GM11168 (cell line): ENCODE data around the gene ATP13A5.

ENCODE experiments used
- in situ Hi-C: fragments of 300-500 bp; cut with MboI; formaldehyde crosslinking; loops from one replicate; pipeline ENCODE4 v1.12.0; 2022; ENCODE audit warnings: low sequenced_read_pairs; ENCODE audit not compliant: unreplicated experiment

The ATP13A5 gene

DNA sequence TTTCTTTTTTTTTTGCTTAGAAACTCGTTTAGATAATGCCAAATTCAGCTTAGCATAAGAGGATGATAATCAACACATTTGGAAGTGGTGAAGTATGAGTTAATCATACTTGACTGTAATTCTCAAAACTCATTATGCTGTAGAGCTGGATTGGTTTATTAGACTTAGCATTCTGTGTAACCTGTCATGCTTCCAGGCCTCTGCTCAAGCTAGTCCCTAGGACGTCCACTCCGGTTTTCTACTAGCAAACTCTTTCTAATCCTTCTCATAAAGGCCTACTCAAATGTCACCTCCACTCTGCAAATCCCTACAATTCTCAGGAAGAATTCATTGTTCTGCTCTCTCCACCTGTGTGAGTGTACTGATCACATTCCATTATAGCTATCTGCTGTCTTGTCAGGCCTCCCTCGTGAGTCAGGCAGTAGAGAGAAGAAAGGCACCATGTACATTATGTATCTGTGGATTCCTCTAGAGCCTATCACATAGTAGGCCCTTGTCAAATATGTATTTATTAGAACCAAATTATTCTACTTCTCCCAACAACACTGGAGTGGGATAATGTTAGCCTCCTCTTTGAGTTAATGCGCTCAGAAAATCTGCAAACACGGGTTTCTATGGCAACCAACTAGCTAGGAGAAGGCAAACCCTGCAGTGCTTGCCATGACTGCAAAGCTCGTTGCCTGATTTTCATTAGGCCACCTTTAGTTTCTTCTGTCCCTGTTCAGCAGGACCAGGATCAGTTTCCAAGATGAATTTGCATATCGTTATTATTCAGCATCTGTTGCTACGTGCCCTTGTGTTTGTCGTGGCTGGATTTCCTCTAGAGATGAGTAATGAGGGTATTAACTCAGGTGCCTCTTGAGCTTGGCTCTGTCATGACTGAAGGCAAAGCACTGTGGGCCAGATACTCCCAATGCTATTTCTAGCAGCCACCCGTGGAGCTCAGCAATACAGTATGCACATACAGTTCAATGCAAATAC, 30.7 kb downstream of the ATP13A5 start:
- in situ Hi-C loops: no loop called here

DNA sequence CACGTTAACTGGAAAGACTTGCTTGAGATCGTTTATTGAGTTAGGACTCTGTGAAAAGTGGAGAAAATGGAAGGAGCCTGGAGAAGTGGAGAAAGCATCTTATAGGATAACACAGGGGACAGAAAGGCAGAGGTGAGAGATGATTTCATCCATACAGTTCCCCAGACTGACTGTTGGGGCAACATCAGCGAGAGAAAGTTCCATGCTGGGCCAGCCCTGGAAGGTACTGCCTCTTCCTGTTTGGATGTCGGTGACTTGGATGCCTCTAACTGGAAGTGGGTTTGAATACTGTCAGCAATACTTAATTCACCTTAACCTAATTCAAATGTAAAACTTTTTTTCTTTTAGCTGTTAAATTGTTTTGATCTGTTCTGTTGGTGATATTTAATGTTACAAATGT, 32.3 kb downstream of the ATP13A5 start:
- in situ Hi-C loops: no loop called here

GRCh38 chr3:193345431-193345830, 33.1 kb downstream of the ATP13A5 start:
- in situ Hi-C loops: no loop called here

DNA sequence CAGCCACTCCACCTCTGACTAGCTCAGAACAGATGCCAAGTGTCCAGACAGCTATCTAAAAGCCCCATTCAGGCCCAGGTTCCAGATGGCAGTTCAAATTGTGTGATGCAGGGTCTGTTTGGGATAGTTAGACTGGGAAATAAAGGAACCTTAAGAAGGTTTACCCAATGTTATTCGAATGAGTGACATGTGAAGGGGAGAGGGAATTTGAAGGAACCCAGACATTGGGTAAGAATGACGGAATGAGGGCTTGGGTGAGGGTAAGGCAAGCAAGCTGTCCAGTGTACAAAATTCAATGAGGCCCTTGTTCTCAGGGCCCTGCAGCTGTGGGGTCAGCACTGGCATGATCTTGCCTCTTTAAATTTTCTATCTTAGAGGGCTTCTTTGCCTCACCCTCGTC, 34.1 kb downstream of the ATP13A5 start:
- in situ Hi-C loops: no loop called here

DNA sequence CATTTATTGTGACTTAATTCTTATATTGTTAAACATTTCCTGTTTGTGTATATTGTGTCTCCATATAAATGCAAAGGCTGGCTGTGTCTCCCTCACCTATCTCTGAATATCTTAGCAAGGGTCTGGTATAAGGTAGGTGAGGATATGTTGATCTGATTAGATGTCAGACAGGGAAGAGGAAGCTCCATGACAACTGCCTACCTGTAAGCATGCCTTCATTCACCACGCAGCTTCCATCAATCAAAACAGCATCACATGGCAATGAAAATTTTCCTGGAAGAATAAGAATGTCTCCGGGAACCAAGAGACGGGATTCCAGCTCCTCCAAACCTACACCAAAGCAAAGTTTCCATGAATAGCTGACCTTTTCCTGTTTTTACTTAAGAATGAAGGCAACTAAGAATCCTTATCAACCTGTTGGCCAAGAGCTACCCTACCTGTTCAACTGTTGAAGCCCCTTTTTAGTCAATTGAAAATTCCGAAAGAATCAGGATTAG, 34.8 kb downstream of the ATP13A5 start:
- in situ Hi-C loops: no loop called here

GRCh38 chr3:193342551-193342950, 36.0 kb downstream of the ATP13A5 start:
- in situ Hi-C loops: no loop called here

GRCh38 chr3:193335031-193335430, 43.5 kb downstream of the ATP13A5 start:
- in situ Hi-C loops: no loop called here

DNA sequence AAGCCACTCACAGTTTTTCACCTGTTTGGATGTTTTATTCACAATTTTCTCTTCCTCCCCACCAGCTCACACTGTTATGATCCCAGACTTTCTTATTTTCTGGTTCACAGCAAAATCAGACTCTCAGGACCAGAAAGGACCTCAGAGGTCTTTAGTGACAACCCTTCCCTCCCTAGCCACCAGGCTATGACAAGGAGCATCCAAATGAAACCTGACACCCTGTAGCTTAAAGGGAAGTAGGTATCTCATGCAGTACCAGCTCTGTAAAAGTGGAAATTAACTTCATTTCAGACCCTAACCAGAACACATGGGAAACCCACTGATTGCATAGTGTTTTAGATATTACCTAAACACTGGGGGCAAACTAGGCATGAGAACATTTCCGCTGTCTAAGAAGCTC, 45.3 kb downstream of the ATP13A5 start:
- in situ Hi-C loops: no loop called here

GRCh38 chr3:193330555-193331204, 47.9 kb downstream of the ATP13A5 start:
- in situ Hi-C loops: no loop called here

DNA sequence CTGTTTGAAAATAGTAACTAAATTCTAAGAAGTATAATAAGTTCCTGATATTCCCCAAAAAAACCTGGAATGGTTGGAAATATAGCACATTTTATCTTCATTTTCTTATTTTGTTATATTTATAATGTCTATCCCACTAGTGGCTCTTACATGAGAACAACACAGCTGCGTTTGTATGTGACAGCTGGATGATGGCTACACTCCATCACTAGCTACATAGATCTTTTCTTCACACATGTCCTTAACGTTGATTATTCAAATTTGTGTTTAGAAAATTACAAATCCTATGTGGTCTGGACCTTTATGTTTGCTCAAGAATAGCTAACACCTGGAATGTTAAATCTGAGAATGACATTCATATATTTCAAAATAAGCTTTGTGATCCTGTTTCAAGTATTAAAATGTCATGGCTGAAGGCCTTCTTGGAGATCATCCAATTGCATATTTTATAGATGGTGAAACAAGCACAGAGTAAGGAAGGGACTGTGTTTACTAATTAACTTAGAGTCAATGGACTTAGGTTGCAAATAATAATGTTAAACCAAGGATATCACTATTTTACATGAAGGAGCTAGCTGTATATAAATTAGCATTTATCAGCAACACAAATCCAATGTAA, 60.8 kb downstream of the ATP13A5 start:
- in situ Hi-C loops: no loop called here

GRCh38 chr3:193314161-193314560, 64.4 kb downstream of the ATP13A5 start:
- in situ Hi-C loops: no loop called here

DNA sequence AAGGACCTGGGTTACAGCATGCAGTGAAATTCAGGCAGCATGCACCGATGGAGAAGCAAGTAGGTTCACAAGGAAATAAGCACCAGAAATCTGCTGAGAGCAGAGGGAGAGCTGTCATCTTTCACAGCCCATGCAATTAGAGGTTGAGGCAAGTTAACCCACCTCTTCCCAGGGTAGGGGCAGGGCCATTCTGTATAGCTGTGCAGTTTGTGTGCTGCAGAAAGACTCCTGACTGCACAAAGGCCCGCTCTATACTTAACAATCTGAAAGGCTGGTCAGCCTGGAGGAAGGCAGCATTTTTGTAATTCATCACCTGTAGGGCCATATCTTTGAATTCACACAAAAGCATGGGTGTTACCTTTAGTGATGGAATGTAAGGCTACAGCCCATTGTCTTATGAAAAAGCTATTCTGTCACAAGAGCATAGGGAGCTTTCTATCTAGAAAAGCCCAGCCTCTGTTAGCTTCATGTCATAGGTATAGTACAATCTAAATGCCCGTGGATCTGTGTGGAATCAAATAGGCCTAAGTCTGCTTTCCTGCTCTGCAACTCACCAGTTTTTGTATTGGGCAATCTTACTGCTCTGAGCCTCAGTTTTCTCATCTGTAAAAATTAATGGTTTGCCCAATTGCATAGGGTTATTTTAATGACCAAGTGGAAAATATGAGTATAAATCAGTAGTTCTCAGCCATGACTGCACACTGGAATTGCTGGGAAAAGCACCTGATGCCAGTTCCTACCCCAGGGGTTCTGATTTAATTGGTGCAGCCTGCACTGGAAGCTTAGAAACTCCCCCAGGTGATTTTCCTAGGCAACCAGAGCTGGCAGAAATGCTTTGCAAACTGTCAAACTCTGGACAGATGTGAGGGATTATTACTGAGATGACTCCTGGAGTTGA, 65.2 kb downstream of the ATP13A5 start:
- in situ Hi-C loops: no loop called here

DNA sequence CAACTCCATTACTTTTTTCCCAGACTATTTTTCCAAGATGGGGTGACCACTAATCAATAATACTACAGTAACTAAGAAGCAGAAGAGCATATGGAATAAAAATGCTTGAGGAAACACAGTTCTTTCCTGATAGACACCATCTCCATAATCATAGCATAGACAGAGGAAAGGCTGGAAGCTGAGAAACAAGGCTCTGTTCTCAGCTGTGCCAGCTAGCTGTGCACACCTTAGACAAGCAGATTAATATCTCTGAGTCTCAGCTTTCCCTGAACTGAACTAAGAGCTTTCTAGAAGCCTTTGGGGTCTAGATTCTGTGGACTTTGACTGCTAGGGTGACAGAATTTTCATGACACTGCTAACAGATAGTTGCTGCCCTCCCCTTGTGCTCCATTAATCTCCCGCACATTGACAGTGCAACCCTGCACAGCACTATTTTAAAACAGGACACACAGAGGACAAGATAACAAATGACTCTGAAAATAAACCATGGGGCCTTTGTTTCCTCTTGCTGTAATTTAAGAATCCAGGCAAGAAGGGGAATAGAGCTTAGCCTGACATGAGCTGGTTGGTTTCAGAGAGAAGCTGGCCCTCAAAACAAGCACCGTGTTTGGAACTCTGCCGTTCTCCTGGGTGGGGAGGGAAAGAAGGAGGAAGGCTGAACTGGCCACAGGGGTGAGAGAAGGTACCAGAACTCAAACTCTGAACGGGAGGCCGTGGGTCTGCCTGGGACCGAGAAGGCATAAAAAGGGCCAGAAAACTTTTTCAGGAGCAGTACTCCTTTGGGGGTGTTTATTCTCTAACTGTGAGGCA, 67.4 kb downstream of the ATP13A5 start:
- in situ Hi-C loops: no loop called here

DNA sequence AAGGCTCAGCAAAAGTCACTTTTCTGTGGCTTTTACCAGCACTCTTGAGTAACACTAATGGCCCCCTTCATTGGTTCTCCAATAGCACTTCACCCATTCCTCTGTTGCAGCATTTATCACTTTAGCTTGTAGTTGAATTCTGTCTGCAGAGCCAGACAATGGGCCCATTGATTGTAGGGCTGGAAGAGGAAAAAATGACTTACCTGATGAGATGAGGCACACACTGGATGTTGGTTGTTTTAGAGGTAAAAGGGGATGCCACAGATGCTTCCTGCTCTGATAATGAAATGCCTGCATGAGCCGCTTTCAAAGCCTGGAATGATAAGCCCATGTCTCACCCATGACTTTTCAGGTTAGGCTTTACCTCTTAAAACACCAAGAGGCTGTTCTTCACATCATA, 73.2 kb downstream of the ATP13A5 start:
- in situ Hi-C loops: no loop called here

DNA sequence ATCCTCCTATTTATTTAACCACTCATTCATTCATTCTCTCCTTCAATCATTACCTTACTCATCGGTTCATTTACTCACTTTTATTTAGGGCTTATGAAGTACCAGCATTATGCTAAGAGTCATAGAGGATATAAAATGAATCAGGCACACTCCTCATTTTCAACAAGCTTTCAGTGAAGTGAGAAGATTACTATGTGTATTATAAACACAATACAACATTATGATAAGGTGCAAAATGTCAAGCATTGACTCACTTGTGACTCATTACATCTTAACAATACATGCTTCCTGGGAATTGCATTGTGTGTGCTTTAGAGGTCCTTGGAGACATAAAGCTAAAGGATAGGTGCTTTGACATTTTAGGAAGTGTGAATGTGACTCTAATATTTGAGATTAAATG, 77.1 kb downstream of the ATP13A5 start:
- in situ Hi-C loops: no loop called here

GRCh38 chr3:193297421-193297820, 81.1 kb downstream of the ATP13A5 start:
- in situ Hi-C loops: no loop called here

GRCh38 chr3:193295985-193296384, 82.6 kb downstream of the ATP13A5 start:
- in situ Hi-C loops: no loop called here

GRCh38 chr3:193292386-193292785, 86.2 kb downstream of the ATP13A5 start:
- in situ Hi-C loops: no loop called here
